OCI-M2 (cell line): Measurements from ENCODE around the gene CDC42EP4.
"Not testable (repeated sequence)": the region's sequence is repeated elsewhere in the genome, so short reads cannot be mapped to it uniquely, and the experiment has no call there.

Experiments
- DNase-seq: peaks from one replicate; lab custom pipeline; 2025; ENCODE audit not compliant: unreplicated experiment; lab: John Stamatoyannopoulos, UW

Gene CDC42EP4

GRCh38 chr17:73320601-73321264 lies 8.9 kb upstream of the CDC42EP4 start:
- DNase-seq, result no peak

- DNase-seq, result no peak
Observed at GRCh38 chr17:73319766-73320165, 8.0 kb upstream of the CDC42EP4 start.

GRCh38 chr17:73318836-73319235 lies 7.0 kb upstream of the CDC42EP4 start:
- no peak for DNase-seq

- DNase-seq, result no peak
Observed at GRCh38 chr17:73318427-73318813, 6.6 kb upstream of the CDC42EP4 start.

GRCh38 chr17:73317513-73318426 lies 6.0 kb upstream of the CDC42EP4 start:
- no peak for DNase-seq

- no peak for DNase-seq
Observed at GRCh38 chr17:73316919-73317505, 5.2 kb upstream of the CDC42EP4 start.

- DNase-seq, result no peak
Observed at GRCh38 chr17:73315471-73315870, 3.7 kb upstream of the CDC42EP4 start.

- no peak for DNase-seq
Observed at GRCh38 chr17:73313526-73314127, 1.8 kb upstream of the CDC42EP4 start.

GRCh38 chr17:73312887-73313286 lies 1.1 kb upstream of the CDC42EP4 start:
- DNase-seq, result not testable (repeated sequence)

- DNase-seq, result no peak
Observed at GRCh38 chr17:73311428-73311780, 397 bp downstream of the CDC42EP4 start.

GRCh38 chr17:73309727-73310596 lies 1.8 kb downstream of the CDC42EP4 start:
- no peak for DNase-seq

GRCh38 chr17:73308959-73309358 lies 2.8 kb downstream of the CDC42EP4 start:
- DNase-seq, result not testable (repeated sequence)

- no peak for DNase-seq
Observed at GRCh38 chr17:73308017-73308823, 3.6 kb downstream of the CDC42EP4 start.

- no peak for DNase-seq
Observed at GRCh38 chr17:73307130-73307529, 4.7 kb downstream of the CDC42EP4 start.

- DNase-seq, result no peak
Observed at GRCh38 chr17:73305845-73306836, 5.7 kb downstream of the CDC42EP4 start.

GRCh38 chr17:73304971-73305812 lies 6.6 kb downstream of the CDC42EP4 start:
- DNase-seq, result no peak

GRCh38 chr17:73304438-73304837 lies 7.4 kb downstream of the CDC42EP4 start:
- no peak for DNase-seq

GRCh38 chr17:73302189-73302588 lies 9.6 kb downstream of the CDC42EP4 start:
- no peak for DNase-seq
